ENCODE results near the gene PLCL2.

PLCL2 gene

GRCh38 chr3:16913264-16913580 lies 28.5 kb downstream of the PLCL2 start:
- no peak for FAIRE-seq
- no peak for DNase-seq (ENCODE audit: low spot score)

GRCh38 chr3:16916840-16917239 lies 32.1 kb downstream of the PLCL2 start:
- DNase-seq (ENCODE audit: low spot score): no peak
- no peak for FAIRE-seq

- no peak for FAIRE-seq
- no peak for DNase-seq (ENCODE audit: low spot score)
These were observed 32.6 kb downstream of the PLCL2 start for GRCh38 chr3:16917256-16917935.

GRCh38 chr3:16917980-16918682 lies 33.4 kb downstream of the PLCL2 start:
- DNase-seq (ENCODE audit: low spot score): no peak
- no peak for FAIRE-seq

GRCh38 chr3:16918683-16919025 lies 33.9 kb downstream of the PLCL2 start:
- FAIRE-seq: no peak
- DNase-seq (ENCODE audit: low spot score): no peak

GRCh38 chr3:16923112-16923511 lies 38.4 kb downstream of the PLCL2 start:
- DNase-seq (ENCODE audit: low spot score) (no peak), FAIRE-seq (no peak)

GRCh38 chr3:16927485-16927884 lies 42.7 kb downstream of the PLCL2 start:
- no peak for FAIRE-seq
- DNase-seq (ENCODE audit: low spot score): no peak

- no peak for FAIRE-seq
- DNase-seq (ENCODE audit: low spot score): no peak
These were observed 43.8 kb downstream of the PLCL2 start for GRCh38 chr3:16928386-16929132.

- FAIRE-seq (no peak), DNase-seq (ENCODE audit: low spot score) (no peak)
These were observed 44.6 kb downstream of the PLCL2 start for GRCh38 chr3:16929311-16929710.

GRCh38 chr3:16932877-16933276 lies 48.1 kb downstream of the PLCL2 start:
- DNase-seq (ENCODE audit: low spot score) (no peak), FAIRE-seq (no peak)

- FAIRE-seq: no peak
- DNase-seq (ENCODE audit: low spot score): no peak
These were observed 51.0 kb downstream of the PLCL2 start for GRCh38 chr3:16935781-16936180.

- no peak for FAIRE-seq
- no peak for DNase-seq (ENCODE audit: low spot score)
These were observed 51.5 kb downstream of the PLCL2 start for GRCh38 chr3:16936233-16936632.

GRCh38 chr3:16936676-16937230 lies 52.0 kb downstream of the PLCL2 start:
- DNase-seq (ENCODE audit: low spot score) (no peak), FAIRE-seq (no peak)

GRCh38 chr3:16937326-16937845 lies 52.6 kb downstream of the PLCL2 start:
- DNase-seq (ENCODE audit: low spot score) (no peak), FAIRE-seq (no peak)

GRCh38 chr3:16940769-16941700 lies 56.3 kb downstream of the PLCL2 start:
- FAIRE-seq: no peak
- DNase-seq (ENCODE audit: low spot score): no peak

- FAIRE-seq (no peak), DNase-seq (ENCODE audit: low spot score) (no peak)
These were observed 58.2 kb downstream of the PLCL2 start for GRCh38 chr3:16942955-16943354.

- FAIRE-seq: no peak
- no peak for DNase-seq (ENCODE audit: low spot score)
These were observed 59.1 kb downstream of the PLCL2 start for GRCh38 chr3:16943857-16944256.

GRCh38 chr3:16944356-16944755 lies 59.6 kb downstream of the PLCL2 start:
- no peak for DNase-seq (ENCODE audit: low spot score)
- no peak for FAIRE-seq

- DNase-seq (ENCODE audit: low spot score) (no peak), FAIRE-seq (no peak)
These were observed 60.6 kb downstream of the PLCL2 start for GRCh38 chr3:16945330-16945729.

- FAIRE-seq: no peak
These were observed 65.5 kb downstream of the PLCL2 start for GRCh38 chr3:16950282-16950681.

GRCh38 chr3:16950845-16951244 lies 66.1 kb downstream of the PLCL2 start:
- DNase-seq (ENCODE audit: low spot score): no peak
- FAIRE-seq: no peak

More at GRCh38 chr3:16950282-16950681, 65.5 kb downstream of the PLCL2 start:
- no peak for DNase-seq (ENCODE audit: low spot score)
